Loucy (cell line): Measurements from ENCODE around the gene RIPK3.

Source experiments
- H2AFZ ChIP-seq: fragments of 200-600 bp; sonication (generic); 2 replicates; pipeline ENCODE4 v1.6.0; 2016; ENCODE audit warnings: antibody characterized with exemption, mild to moderate bottlenecking, low read length, moderate library complexity
- H3F3A ChIP-seq: fragments of 200-600 bp; 2 replicates; pipeline ENCODE4 v1.6.0; 2016; ENCODE audit warnings: antibody characterized with exemption, low read depth, mild to moderate bottlenecking
- H3K27me3 ChIP-seq: fragments of 200-600 bp; sonication (generic); 2 replicates; pipeline ENCODE4 v1.6.1; 2014; ENCODE audit warnings: low read length, mild to moderate bottlenecking; ENCODE audit not compliant: insufficient read depth, poor library complexity, severe bottlenecking
- H3K36me3 ChIP-seq: fragments of 200-600 bp; sonication (generic); 2 replicates; pipeline ENCODE4 v1.6.1; 2016; ENCODE audit warnings: low read length; ENCODE audit not compliant: insufficient read depth
- H3K4me1 ChIP-seq: fragments of 200-600 bp; sonication (generic); 2 replicates; pipeline ENCODE4 v1.5.1; 2014; ENCODE audit warnings: low read length, mild to moderate bottlenecking; ENCODE audit not compliant: insufficient read depth, poor library complexity, severe bottlenecking
- H3K4me2 ChIP-seq: fragments of 200-600 bp; sonication (generic); 2 replicates; pipeline ENCODE4 v1.6.0; 2014; ENCODE audit warnings: antibody characterized with exemption, low read length, low read depth, mild to moderate bottlenecking; ENCODE audit not compliant: poor library complexity, severe bottlenecking
- H3K4me3 ChIP-seq: fragments of 200-600 bp; sonication (generic); 2 replicates; pipeline ENCODE4 v1.5.1; 2014; ENCODE audit warnings: low read length, mild to moderate bottlenecking, mixed read lengths; ENCODE audit not compliant: poor library complexity, severe bottlenecking
- H3K79me2 ChIP-seq: fragments of 200-600 bp; sonication (generic); 2 replicates; pipeline ENCODE4 v1.6.1; 2014; ENCODE audit warnings: low read length; ENCODE audit not compliant: insufficient read depth
- H3K9ac ChIP-seq: fragments of 200-600 bp; sonication (generic); 2 replicates; pipeline ENCODE4 v1.6.0; 2014; ENCODE audit warnings: mild to moderate bottlenecking, low read depth, low read length, moderate library complexity; ENCODE audit not compliant: poor library complexity, severe bottlenecking
- H3K9me2 ChIP-seq: fragments of 200-600 bp; sonication (generic); replicated peaks from 2 replicates; pipeline ENCODE4 v1.6.1; 2016; ENCODE audit warnings: low read depth, low read length, mixed read lengths
- H3K9me3 ChIP-seq: fragments of 200-600 bp; sonication (generic); 2 replicates; pipeline ENCODE4 v1.6.1; 2014; ENCODE audit warnings: mild to moderate bottlenecking, antibody characterized with exemption, low read length, low read depth; ENCODE audit not compliant: insufficient read depth
- H4K20me1 ChIP-seq: fragments of 200-600 bp; sonication (generic); 2 replicates; pipeline ENCODE4 v1.6.0; 2014; ENCODE audit warnings: antibody characterized with exemption, low read length, mild to moderate bottlenecking; ENCODE audit not compliant: insufficient read depth, poor library complexity, severe bottlenecking
- EZH2phosphoT487 ChIP-seq: fragments of 200-600 bp; IDR thresholded peaks from 2 replicates; pipeline ENCODE4 v1.6.1; 2018; ENCODE audit warnings: antibody characterized with exemption, mild to moderate bottlenecking, moderate library complexity, borderline replicate concordance
- TF ChIP-seq, protein P1 (sequence below): fragments of 200-600 bp; sonication (generic); conservative IDR thresholded peaks from 2 replicates; pipeline ENCODE4 v1.5.1; 2014; ENCODE audit warnings: mild to moderate bottlenecking, antibody characterized with exemption, low read length

RIPK3 gene

DNA sequence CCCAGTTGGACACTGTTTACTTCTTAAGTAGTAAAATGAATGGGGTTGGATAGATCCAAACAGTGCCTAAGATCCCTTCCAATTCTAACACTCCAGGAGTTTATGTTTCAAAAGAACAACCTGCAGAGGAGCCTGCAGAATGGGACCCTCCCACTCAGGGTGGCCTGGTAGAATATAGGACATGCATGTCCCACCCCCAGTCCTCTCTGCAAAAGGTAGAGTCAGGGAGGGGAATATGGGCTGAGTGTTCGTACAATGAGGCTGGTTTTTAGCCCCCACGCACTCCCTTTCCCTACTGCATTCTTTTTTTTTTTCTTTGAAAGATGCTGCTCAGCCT, 47.2 kb upstream of the RIPK3 start:
- Histone ChIP-seq H3F3A (no peaks in the 10 kb centered on the region), H2AFZ (no peak overlapping the region), H3K4me2 (no peak overlapping the region), H3K79me2 (no peaks in the 10 kb centered on the region), H3K9me2 (no peaks in the 10 kb centered on the region), H3K4me1 (peaks cover 15% of the 10 kb centered on the region), H3K9ac (no peak overlapping the region), H3K9me3 (no peaks in the 10 kb centered on the region), H3K36me3 (no peaks in the 10 kb centered on the region), H3K27me3 (no peaks in the 10 kb centered on the region), H3K4me3 (no peak overlapping the region), H4K20me1 (no peaks in the 10 kb centered on the region)
- TF ChIP-seq EZH2phosphoT487: no peak
- TF ChIP-seq, protein P1, sequence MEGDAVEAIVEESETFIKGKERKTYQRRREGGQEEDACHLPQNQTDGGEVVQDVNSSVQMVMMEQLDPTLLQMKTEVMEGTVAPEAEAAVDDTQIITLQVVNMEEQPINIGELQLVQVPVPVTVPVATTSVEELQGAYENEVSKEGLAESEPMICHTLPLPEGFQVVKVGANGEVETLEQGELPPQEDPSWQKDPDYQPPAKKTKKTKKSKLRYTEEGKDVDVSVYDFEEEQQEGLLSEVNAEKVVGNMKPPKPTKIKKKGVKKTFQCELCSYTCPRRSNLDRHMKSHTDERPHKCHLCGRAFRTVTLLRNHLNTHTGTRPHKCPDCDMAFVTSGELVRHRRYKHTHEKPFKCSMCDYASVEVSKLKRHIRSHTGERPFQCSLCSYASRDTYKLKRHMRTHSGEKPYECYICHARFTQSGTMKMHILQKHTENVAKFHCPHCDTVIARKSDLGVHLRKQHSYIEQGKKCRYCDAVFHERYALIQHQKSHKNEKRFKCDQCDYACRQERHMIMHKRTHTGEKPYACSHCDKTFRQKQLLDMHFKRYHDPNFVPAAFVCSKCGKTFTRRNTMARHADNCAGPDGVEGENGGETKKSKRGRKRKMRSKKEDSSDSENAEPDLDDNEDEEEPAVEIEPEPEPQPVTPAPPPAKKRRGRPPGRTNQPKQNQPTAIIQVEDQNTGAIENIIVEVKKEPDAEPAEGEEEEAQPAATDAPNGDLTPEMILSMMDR: no peak

DNA sequence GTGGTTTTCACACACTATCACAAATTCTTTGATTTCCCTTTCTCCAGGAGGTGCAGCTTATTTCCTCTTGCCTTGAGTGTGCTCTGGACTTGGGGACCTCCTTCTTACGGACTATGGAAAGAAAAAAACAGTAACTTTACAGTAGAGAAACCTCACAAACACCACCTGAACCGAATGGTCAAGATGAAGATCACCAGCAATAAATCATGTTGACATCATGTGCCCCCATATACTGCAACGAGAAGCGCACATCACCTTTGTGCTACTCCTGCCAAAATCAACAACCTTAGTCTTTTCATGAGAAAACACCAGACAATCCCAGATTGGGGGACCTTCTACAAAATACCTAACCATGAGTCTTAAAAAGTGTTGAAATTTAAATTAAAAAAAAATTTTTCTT, 45.7 kb upstream of the RIPK3 start:
- Histone ChIP-seq H3K4me1 (peaks cover 4% of the 10 kb centered on the region), H2AFZ (no peak overlapping the region), H3K9me3 (no peaks in the 10 kb centered on the region), H3K79me2 (no peaks in the 10 kb centered on the region), H3K9me2 (no peaks in the 10 kb centered on the region), H3K4me3 (no peak overlapping the region), H3F3A (no peaks in the 10 kb centered on the region), H3K9ac (no peak overlapping the region), H3K4me2 (no peak overlapping the region), H4K20me1 (no peaks in the 10 kb centered on the region), H3K27me3 (no peaks in the 10 kb centered on the region), H3K36me3 (no peaks in the 10 kb centered on the region)
- no peak for TF ChIP-seq EZH2phosphoT487
- TF ChIP-seq, protein P1: no peak

GRCh38 chr14:24384169-24384568, 44.4 kb upstream of the RIPK3 start:
- H3K79me2 ChIP-seq: no peaks in the 10 kb centered on the region
- H3K9ac ChIP-seq: no peak overlapping the region
- no peaks in the 10 kb centered on the region for H3K4me1 ChIP-seq
- no peaks in the 10 kb centered on the region for H3K9me2 ChIP-seq
- no peaks in the 10 kb centered on the region for H3K36me3 ChIP-seq
- no peak overlapping the region for H3K4me2 ChIP-seq
- no peak overlapping the region for H2AFZ ChIP-seq
- TF ChIP-seq EZH2phosphoT487: no peak
- TF ChIP-seq, protein P1: no peak
- no peaks in the 10 kb centered on the region for H4K20me1 ChIP-seq
- H3K9me3 ChIP-seq: no peaks in the 10 kb centered on the region
- no peaks in the 10 kb centered on the region for H3F3A ChIP-seq
- H3K27me3 ChIP-seq: no peaks in the 10 kb centered on the region
- no peak overlapping the region for H3K4me3 ChIP-seq
